Spleen (tissue), 11 donors: Measurements from ENCODE around the gene DDR1. TPM values are rescaled to one million over a fixed set of nuclear protein-coding genes. Genes with fewer than 3 reads are reported as not detected.

Experiments used
- DNase-seq: peaks from one replicate; pipeline ENCODE4 v3.0.0-alpha.2; 2020
- H3K27ac ChIP-seq, 8 donors: fragments of 200-600 bp; sonication (generic) in 7 of 8; 1 replicate in 4 of 8; 2 replicates in 4 of 8; pipeline versions ENCODE4 v1.5.0 to v1.8.0; 2016 to 2021; ENCODE audit warnings: inconsistent platforms in 4 of 8, mild to moderate bottlenecking in 4 of 8, moderate library complexity in 1 of 8
- H3K27me3 ChIP-seq, 7 donors: fragments of 200-600 bp; sonication (generic) in 6 of 7; replicated peaks in 1 of 7; 1 replicate in 4 of 7; 2 replicates in 3 of 7; pipeline versions ENCODE4 v1.5.0 to v1.8.0; 2016 to 2021; ENCODE audit warnings: inconsistent platforms in 3 of 7, mild to moderate bottlenecking in 1 of 7
- H3K36me3 ChIP-seq, 6 donors: fragments of 200-600 bp; sonication (generic) in 5 of 6; 1 replicate in 4 of 6; 2 replicates in 2 of 6; pipeline versions ENCODE4 v1.5.0 to v1.8.0; 2016 to 2021; ENCODE audit warnings: inconsistent platforms in 2 of 6
- H3K4me1 ChIP-seq, 6 donors: fragments of 200-600 bp; sonication (generic) in 5 of 6; 1 replicate in 3 of 6; 2 replicates in 3 of 6; pipeline versions ENCODE4 v1.5.0 to v1.8.0; 2016 to 2021; ENCODE audit warnings: inconsistent platforms in 3 of 6
- H3K4me3 ChIP-seq, 8 donors: fragments of 200-600 bp; sonication (generic) in 7 of 8; 1 replicate in 4 of 8; 2 replicates in 4 of 8; pipeline versions ENCODE4 v1.5.0 to v1.8.0; 2016 to 2021; ENCODE audit warnings: inconsistent platforms in 4 of 8, mild to moderate bottlenecking in 4 of 8, moderate library complexity in 2 of 8
- H3K9me3 ChIP-seq, 8 donors: fragments of 200-600 bp; sonication (generic) in 7 of 8; 1 replicate in 4 of 8; 2 replicates in 4 of 8; pipeline versions ENCODE4 v1.5.0 to v1.8.0; 2016 to 2021; ENCODE audit warnings: inconsistent platforms in 4 of 8
- POLR2A ChIP-seq, 3 donors: fragments of 450-650 bp; IDR thresholded peaks; one replicate each; pipeline ENCODE4 v1.5.1; 2017; ENCODE audit warnings: antibody characterized with exemption in 3 of 3, mild to moderate bottlenecking in 1 of 3
- POLR2AphosphoS5 ChIP-seq, 3 donors: sonication (generic); formaldehyde crosslinking; IDR thresholded peaks; one replicate each; pipeline ENCODE4 v1.5.1; 2017; ENCODE audit warnings: antibody characterized with exemption in 3 of 3
- WGBS, 5 donors: extraction: QIAGEN DNeasy Blood & Tissue Kit in 3 of 5; methylation state at CpG; one replicate each; pipeline versions ENCODE4 v1.1.5 to v1.1.7; 2013 to 2018; 5-methylcytosine and 5-hydroxymethylcytosine counted together
- intact Hi-C: fragments of 100-400 bp; cut with DNase I; formaldehyde crosslinking; loops from one replicate; pipeline ENCODE4 v1.15.0; 2023; ENCODE audit warnings: low total_unique reads
- polyA plus RNA-seq, 3 donors: library from polyadenylated mRNA; stranded (reverse); fragments of 200-250 nt; gene quantifications; one replicate each; pipeline ENCODE4 v1.2.1, GENCODE V29; 2013
- total RNA-seq, 7 donors: library from RNA; depleted of rRNA in 3 of 7; stranded (reverse); fragments of >200 nt in 3 of 7; fragmentation: NEBNext Ultra II Directional in 4 of 7; extraction: Animal tissue kit (Norgen Biotek cat#: 25700) in 4 of 7; gene quantifications; one replicate each; pipeline versions ENCODE4 v1.1.0 to v1.2.1, GENCODE V29; 2016 to 2021
- TF ChIP-seq, protein P1 (sequence below), 11 experiments: fragments of 200-600 bp in 7 of 11; fragments of 450-650 bp in 4 of 11; sonication (generic) in 4 of 11; IDR thresholded peaks in 8 of 11; conservative IDR thresholded peaks in 3 of 11; 1 replicate in 7 of 11; 2 replicates in 4 of 11; pipeline versions ENCODE4 v1.4.0 to v1.8.0; 2016 to 2021; ENCODE audit warnings: antibody characterized with exemption in 11 of 11, inconsistent platforms in 4 of 11, mild to moderate bottlenecking in 1 of 11
- donor health status: healthy with polysubstance abuse.
- donor health status: DM: no; HTN: no; CAD: no; lungs with moderate emphysema.
- donor health status: DM: no; HTN: no; CAD: no.
- donor health status: Bipolar disorder and iron deficiency.
- donor health status: healthy.
- donor health status: DM: no; HTN: no; CAD: no.
- donor health status: DM: yes; HTN: yes; CAD: no.

DDR1 gene
- total and polyA plus RNA-seq, 10 donors, result 5.0 to 37.1 (median 17.4) TPM

- H3K27ac ChIP-seq, result no peak overlapping the region
- H3K9me3 ChIP-seq, result no peaks in the 10 kb centered on the region
- no peaks in the 10 kb centered on the region for H3K27me3 ChIP-seq
- intact Hi-C loops, result no loop called here
- DNase-seq, result peak; percentile 43
- TF ChIP-seq POLR2AphosphoS5 (IDR thresholded peaks at IDR 0.05) (no peak), POLR2A (IDR thresholded peaks at IDR 0.05) (no peak)
- TF ChIP-seq, protein P1, sequence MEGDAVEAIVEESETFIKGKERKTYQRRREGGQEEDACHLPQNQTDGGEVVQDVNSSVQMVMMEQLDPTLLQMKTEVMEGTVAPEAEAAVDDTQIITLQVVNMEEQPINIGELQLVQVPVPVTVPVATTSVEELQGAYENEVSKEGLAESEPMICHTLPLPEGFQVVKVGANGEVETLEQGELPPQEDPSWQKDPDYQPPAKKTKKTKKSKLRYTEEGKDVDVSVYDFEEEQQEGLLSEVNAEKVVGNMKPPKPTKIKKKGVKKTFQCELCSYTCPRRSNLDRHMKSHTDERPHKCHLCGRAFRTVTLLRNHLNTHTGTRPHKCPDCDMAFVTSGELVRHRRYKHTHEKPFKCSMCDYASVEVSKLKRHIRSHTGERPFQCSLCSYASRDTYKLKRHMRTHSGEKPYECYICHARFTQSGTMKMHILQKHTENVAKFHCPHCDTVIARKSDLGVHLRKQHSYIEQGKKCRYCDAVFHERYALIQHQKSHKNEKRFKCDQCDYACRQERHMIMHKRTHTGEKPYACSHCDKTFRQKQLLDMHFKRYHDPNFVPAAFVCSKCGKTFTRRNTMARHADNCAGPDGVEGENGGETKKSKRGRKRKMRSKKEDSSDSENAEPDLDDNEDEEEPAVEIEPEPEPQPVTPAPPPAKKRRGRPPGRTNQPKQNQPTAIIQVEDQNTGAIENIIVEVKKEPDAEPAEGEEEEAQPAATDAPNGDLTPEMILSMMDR (IDR thresholded peaks at IDR 0.05 in 8 of 11, conservative IDR thresholded peaks at IDR 0.05 in 3 of 11), result no peak
- WGBS, 5 donors, result 73 to 86% (median 80%) methylated on average over 7 to 21 of the region's 21 CpGs
- H3K4me1 ChIP-seq, result peaks cover 0 to 11% (median under 1%) of the 10 kb centered on the region in 6 donors
- peaks cover 0 to 81% (median 29%) of the 10 kb centered on the region in 6 donors for H3K36me3 ChIP-seq
- H3K4me3 ChIP-seq, result no peak overlapping the region
These were observed 7.7 kb downstream of the DDR1 start for GRCh38 chr6:30891816-30892538.

- Histone ChIP-seq H3K27ac (no peak overlapping the region), H3K27me3 (no peaks in the 10 kb centered on the region), H3K36me3 (peaks cover 0 to 92% (median 37%) of the 10 kb centered on the region in 6 donors), H3K4me1 (peaks cover 0 to 2% (median 0%) of the 10 kb centered on the region in 6 donors), H3K9me3 (no peaks in the 10 kb centered on the region), H3K4me3 (no peak overlapping the region)
- TF ChIP-seq, protein P1 (IDR thresholded peaks at IDR 0.05 in 8 of 11, conservative IDR thresholded peaks at IDR 0.05 in 3 of 11), result no peak
- TF ChIP-seq POLR2A (IDR thresholded peaks at IDR 0.05) (no peak), POLR2AphosphoS5 (IDR thresholded peaks at IDR 0.05) (no peak)
- WGBS, 5 donors, result 84 to 88% (median 87%) methylated on average over 6 to 16 of the region's 16 CpGs
- no peak for DNase-seq
- intact Hi-C loops, result no loop called here
These were observed 8.8 kb downstream of the DDR1 start for GRCh38 chr6:30893001-30893591.

DNA sequence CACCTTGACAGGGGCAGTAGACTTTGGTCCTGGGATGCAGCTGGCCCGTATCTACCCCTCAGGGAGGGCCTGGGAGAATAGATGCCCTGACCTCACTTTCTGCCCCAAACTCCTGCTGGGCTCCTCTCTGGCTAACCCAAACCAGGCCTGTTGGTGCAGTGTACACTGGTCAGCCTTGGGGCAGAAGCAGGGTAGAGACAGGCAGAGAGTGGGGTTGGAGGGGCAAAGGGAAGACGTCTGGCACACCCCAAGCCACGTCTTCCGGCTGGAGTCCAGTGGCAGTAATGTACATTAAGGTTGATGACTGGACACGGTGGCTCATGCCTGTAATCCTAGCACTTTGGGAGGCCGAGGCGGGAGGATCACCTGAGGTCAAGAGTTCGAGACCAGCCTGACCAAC, 9.3 kb downstream of the DDR1 start:
- TF ChIP-seq POLR2A (IDR thresholded peaks at IDR 0.05), result no peak
- TF ChIP-seq, protein P1 (IDR thresholded peaks at IDR 0.05 in 8 of 11, conservative IDR thresholded peaks at IDR 0.05 in 3 of 11), result no peak
- TF ChIP-seq POLR2AphosphoS5 (IDR thresholded peaks at IDR 0.05), result no peak
- H3K9me3 ChIP-seq, result no peaks in the 10 kb centered on the region
- no peak overlapping the region for H3K4me3 ChIP-seq
- no peak overlapping the region for H3K27ac ChIP-seq
- no peaks in the 10 kb centered on the region for H3K27me3 ChIP-seq
- 88 to 96% (median 92%) methylated on average over 7 to 8 of the region's 8 CpGs for WGBS, 5 donors
- no peaks in the 10 kb centered on the region for H3K4me1 ChIP-seq
- peak; percentile 44 for DNase-seq
- peaks cover 0 to 97% (median 40%) of the 10 kb centered on the region in 6 donors for H3K36me3 ChIP-seq
- intact Hi-C loops, result no loop called here

DNA sequence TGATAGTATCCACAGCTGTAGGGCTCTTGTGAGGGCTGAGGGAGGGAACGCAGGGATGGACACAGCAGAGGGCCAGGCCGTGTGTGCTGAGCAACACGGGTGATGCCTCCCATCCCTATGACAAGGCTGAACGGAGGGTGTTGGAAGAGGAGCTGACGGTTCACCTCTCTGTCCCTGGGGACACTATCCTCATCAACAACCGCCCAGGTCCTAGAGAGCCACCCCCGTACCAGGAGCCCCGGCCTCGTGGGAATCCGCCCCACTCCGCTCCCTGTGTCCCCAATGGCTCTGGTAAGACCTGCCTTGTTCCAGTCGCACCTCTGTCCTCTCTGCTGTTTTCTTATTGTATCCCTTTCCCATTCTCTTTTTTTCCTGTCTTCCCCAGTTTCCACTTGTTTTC, 10.1 kb downstream of the DDR1 start:
- 87 to 96% (median 90%) methylated on average over 12 of the region's 12 CpGs for WGBS, 5 donors
- peaks cover 0 to 97% (median 41%) of the 10 kb centered on the region in 6 donors for H3K36me3 ChIP-seq
- no peaks in the 10 kb centered on the region for H3K4me1 ChIP-seq
- intact Hi-C loops, result no loop called here
- TF ChIP-seq POLR2A (IDR thresholded peaks at IDR 0.05) (no peak), POLR2AphosphoS5 (IDR thresholded peaks at IDR 0.05) (no peak)
- TF ChIP-seq, protein P1 (IDR thresholded peaks at IDR 0.05 in 8 of 11, conservative IDR thresholded peaks at IDR 0.05 in 3 of 11), result no peak
- H3K4me3 ChIP-seq, result no peak overlapping the region
- peak; percentile 51 for DNase-seq
- no peak overlapping the region for H3K27ac ChIP-seq
- no peaks in the 10 kb centered on the region for H3K9me3 ChIP-seq
- no peaks in the 10 kb centered on the region for H3K27me3 ChIP-seq
